K562 (cell line): ENCODE data around the gene EPHB1. TPM values are rescaled to one million over a fixed set of nuclear protein-coding genes. Genes with fewer than 3 reads are reported as not detected.

Experiments used
- BCLAF1 ChIP-seq, 2 experiments: fragments of 450-650 bp in 1 of 2; IDR thresholded peaks; 2 replicates each; pipeline ENCODE4 v1.6.1; 2011 to 2017; ENCODE audit warnings: low read depth in 2 of 2, antibody characterized with exemption in 1 of 2, borderline replicate concordance in 1 of 2, low read length in 1 of 2, mild to moderate bottlenecking in 1 of 2, mixed read lengths in 1 of 2; ENCODE audit not compliant: control insufficient read depth in 1 of 2
- C11orf30 ChIP-seq: fragments of 450-650 bp; IDR thresholded peaks from 2 replicates; pipeline ENCODE4 v1.6.1; 2016; ENCODE audit warnings: low read depth, mild to moderate bottlenecking
- DLX4 ChIP-seq: fragments of 250-450 bp; sonication (Bioruptor Pico); IDR thresholded peaks from 2 replicates; pipeline ENCODE4 v1.6.1; 2021; ENCODE audit warnings: mild to moderate bottlenecking
- EGR1 ChIP-seq: fragments of 450-650 bp; conservative IDR thresholded peaks from 2 replicates; pipeline ENCODE4 v1.6.1; 2017; ENCODE audit warnings: mild to moderate bottlenecking
- NBN ChIP-seq: fragments of 450-650 bp; IDR thresholded peaks from 2 replicates; pipeline ENCODE4 v1.6.1; 2016; ENCODE audit warnings: low read depth, mild to moderate bottlenecking
- NFATC3 ChIP-seq: fragments of 450-650 bp; IDR thresholded peaks from 2 replicates; pipeline ENCODE4 v1.6.1; 2017; ENCODE audit warnings: mild to moderate bottlenecking
- NFRKB ChIP-seq: fragments of 450-650 bp; IDR thresholded peaks from 2 replicates; pipeline ENCODE4 v1.6.1; 2016; ENCODE audit warnings: low read depth
- SRSF3 ChIP-seq: fragments of 200-400 bp; formaldehyde crosslinking; IDR thresholded peaks from 2 replicates; pipeline ENCODE4 v1.6.1; 2016; ENCODE audit warnings: mild to moderate bottlenecking, low read length, moderate library complexity; ENCODE audit not compliant: insufficient read depth
- TEAD4 ChIP-seq, 2 experiments: sonication (generic) in 1 of 2; formaldehyde crosslinking in 1 of 2; IDR thresholded peaks; 2 replicates each; pipeline versions ENCODE4 v1.6.1 to v1.8.0; 2012 to 2022; ENCODE audit warnings: borderline replicate concordance in 1 of 2, inconsistent platforms in 1 of 2, low read length in 1 of 2, mild to moderate bottlenecking in 1 of 2, missing genetic modification reagents in 1 of 2
- ZNF699 ChIP-seq: fragments of 250-450 bp; sonication (Bioruptor Pico); IDR thresholded peaks from 2 replicates; pipeline ENCODE4 v1.8.0; 2021; ENCODE audit warnings: mild to moderate bottlenecking, moderate library complexity; ENCODE audit not compliant: insufficient replicate concordance
- ZNF717 ChIP-seq: fragments of 250-450 bp; sonication (Bioruptor Pico); IDR thresholded peaks from 2 replicates; pipeline ENCODE4 v1.5.0; 2021
- polyA plus RNA-seq, 8 experiments: library from polyadenylated mRNA; depleted of rRNA in 4 of 8; stranded (reverse) in 5 of 8; unstranded in 3 of 8; fragments of >200 nt; fragmentation: Nextera tagmentation in 2 of 8; fragmentation: Illumina TruSeq in 1 of 8; extraction: Ambion mirVana in 2 of 8; extraction: Trizol in 1 of 8; gene quantifications; 2 replicates each; pipeline versions ENCODE4 v1.2.1 to v1.2.3, GENCODE V29; 2011 to 2014; ENCODE audit warnings: inconsistent platforms in 1 of 8, missing spikeins in 1 of 8
- total RNA-seq, 7 experiments: library from RNA; depleted of rRNA in 6 of 7; stranded (reverse); fragments of >200 nt in 6 of 7; fragmentation: Illumina TruSeq in 2 of 7; extraction: Trizol in 2 of 7; gene quantifications; 2 replicates each; pipeline versions ENCODE4 v1.2.1 to v1.2.3, GENCODE V29; 2011 to 2021; ENCODE audit warnings: low replicate concordance in 1 of 7
- TF ChIP-seq, protein P1 (sequence below): fragments of 200-800 bp; sonication (Bioruptor generic); IDR thresholded peaks from 2 replicates; pipeline ENCODE4 v1.6.1; 2017; ENCODE audit warnings: missing genetic modification characterization, missing compliant biosample characterization

The EPHB1 gene
- total and polyA plus RNA-seq, 9 of the 15 experiments (the other 6 are each of a cell fraction or from before 2014, with no cell fraction given) = 0.29 TPM; not detected in 8

GRCh38 chr3:135138776-135139175 lies 343.7 kb downstream of the EPHB1 start (continued):
- TF ChIP-seq NBN = no peak
- TF ChIP-seq NFATC3 = no peak
- TF ChIP-seq C11orf30 = no peak
- TF ChIP-seq ZNF717 (CRISPR knock-in tag) = no peak
- no peak for TF ChIP-seq BCLAF1 (IDR thresholded peaks at IDR 0.05; ENCODE audit: borderline replicate concordance in 1 of 2, control insufficient read depth in 1 of 2, low read depth in 2 of 2, low read length in 1 of 2)
- TF ChIP-seq TEAD4 (IDR thresholded peaks at IDR 0.05; ENCODE audit: low read length) = no peak
- no peak for TF ChIP-seq TEAD4 (CRISPR knock-in tag; IDR thresholded peaks at IDR 0.05; ENCODE audit: borderline replicate concordance)
- TF ChIP-seq, protein P1, sequence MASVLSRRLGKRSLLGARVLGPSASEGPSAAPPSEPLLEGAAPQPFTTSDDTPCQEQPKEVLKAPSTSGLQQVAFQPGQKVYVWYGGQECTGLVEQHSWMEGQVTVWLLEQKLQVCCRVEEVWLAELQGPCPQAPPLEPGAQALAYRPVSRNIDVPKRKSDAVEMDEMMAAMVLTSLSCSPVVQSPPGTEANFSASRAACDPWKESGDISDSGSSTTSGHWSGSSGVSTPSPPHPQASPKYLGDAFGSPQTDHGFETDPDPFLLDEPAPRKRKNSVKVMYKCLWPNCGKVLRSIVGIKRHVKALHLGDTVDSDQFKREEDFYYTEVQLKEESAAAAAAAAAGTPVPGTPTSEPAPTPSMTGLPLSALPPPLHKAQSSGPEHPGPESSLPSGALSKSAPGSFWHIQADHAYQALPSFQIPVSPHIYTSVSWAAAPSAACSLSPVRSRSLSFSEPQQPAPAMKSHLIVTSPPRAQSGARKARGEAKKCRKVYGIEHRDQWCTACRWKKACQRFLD (CRISPR knock-in tag) = no peak
- no peak for TF ChIP-seq DLX4
- no peak for TF ChIP-seq EGR1
- no peak for TF ChIP-seq SRSF3
- no peak for TF ChIP-seq NFRKB
- no peak for TF ChIP-seq ZNF699 (CRISPR knock-in tag)
